Hepatocyte (in vitro differentiated cells): ENCODE measurements around the gene ASB6. TPM values are rescaled to one million over a fixed set of nuclear protein-coding genes. Genes with fewer than 3 reads are reported as not detected.

Source experiments
- DNase-seq: peaks from one replicate; pipeline ENCODE4 v3.0.0-alpha.2; 2016; ENCODE audit warnings: low spot score
- H2AFZ ChIP-seq: fragments of 200-600 bp; sonication (generic); 2 replicates; pipeline ENCODE4 v1.6.0; 2016; ENCODE audit warnings: antibody characterized with exemption, mild to moderate bottlenecking
- H3K27ac ChIP-seq: fragments of 200-600 bp; sonication (generic); 2 replicates; pipeline ENCODE4 v1.5.1; 2016; ENCODE audit warnings: mild to moderate bottlenecking
- H3K27me3 ChIP-seq: fragments of 200-600 bp; sonication (generic); 2 replicates; pipeline ENCODE4 v1.6.1; 2016
- H3K36me3 ChIP-seq: fragments of 200-600 bp; sonication (generic); replicated peaks from 2 replicates; pipeline ENCODE4 v1.5.1; 2016; ENCODE audit warnings: low read depth; ENCODE audit not compliant: insufficient read depth
- H3K4me1 ChIP-seq: fragments of 200-600 bp; sonication (generic); 2 replicates; pipeline ENCODE4 v1.5.1; 2016; ENCODE audit warnings: mild to moderate bottlenecking, moderate library complexity; ENCODE audit not compliant: insufficient read depth
- H3K4me2 ChIP-seq: fragments of 200-600 bp; sonication (generic); 2 replicates; pipeline ENCODE4 v1.6.0; 2016
- H3K4me3 ChIP-seq: fragments of 200-600 bp; sonication (generic); 2 replicates; pipeline ENCODE4 v1.5.1; 2016; ENCODE audit warnings: mild to moderate bottlenecking
- H3K79me2 ChIP-seq: fragments of 200-600 bp; sonication (generic); 2 replicates; pipeline ENCODE4 v1.6.0; 2017; ENCODE audit warnings: mild to moderate bottlenecking
- H3K9me2 ChIP-seq: fragments of 200-600 bp; sonication (generic); replicated peaks from 2 replicates; pipeline ENCODE4 v1.6.0; 2017; ENCODE audit warnings: mild to moderate bottlenecking; ENCODE audit not compliant: insufficient read depth
- H3K9me3 ChIP-seq: fragments of 200-600 bp; sonication (generic); 2 replicates; pipeline ENCODE4 v1.5.1; 2016; ENCODE audit warnings: low read depth, mild to moderate bottlenecking
- H4K20me1 ChIP-seq: fragments of 200-600 bp; sonication (generic); 2 replicates; pipeline ENCODE4 v1.6.0; 2016; ENCODE audit warnings: mild to moderate bottlenecking; ENCODE audit not compliant: insufficient read depth, poor library complexity, severe bottlenecking
- CTCF ChIP-seq: fragments of 200-600 bp; sonication (generic); IDR thresholded peaks from 2 replicates; pipeline ENCODE4 v1.5.1; 2016; ENCODE audit warnings: antibody characterized with exemption, mild to moderate bottlenecking; ENCODE audit not compliant: poor library complexity
- EZH2 ChIP-seq: fragments of 200-600 bp; sonication (generic); IDR thresholded peaks from 2 replicates; pipeline ENCODE4 v1.6.1; 2016; ENCODE audit warnings: antibody characterized with exemption, mild to moderate bottlenecking, borderline replicate concordance
- EZH2phosphoT487 ChIP-seq: fragments of 200-600 bp; sonication (generic); IDR thresholded peaks from one replicate; pipeline ENCODE4 v1.6.1; 2018; ENCODE audit warnings: antibody characterized with exemption, mild to moderate bottlenecking, low read depth, moderate library complexity; ENCODE audit not compliant: unreplicated experiment, severe bottlenecking
- WGBS: methylation state at CpG from one replicate; pipeline ENCODE4 v1.1.6; 2016; ENCODE audit warnings: low lambda C conversion rate; ENCODE audit errors: missing lambda C conversion rate; 5-methylcytosine and 5-hydroxymethylcytosine counted together
- polyA plus RNA-seq: library from polyadenylated mRNA; unstranded; fragments of >200 nt; fragmentation: Nextera tagmentation; extraction: Ambion mirVana; gene quantifications from 2 replicates; pipeline ENCODE4 v1.2.1, GENCODE V29; 2016
- total RNA-seq: library from RNA; depleted of rRNA; stranded (reverse); fragments of >200 nt; gene quantifications from 2 replicates; pipeline ENCODE4 v1.2.3, GENCODE V29; 2014

ASB6 gene
- total and polyA plus RNA-seq, 2 experiments from 2014 or later, result 14.2 to 15.5 TPM

GRCh38 chr9:129676975-129677374 lies 35.0 kb upstream of the ASB6 start:
- no peak for DNase-seq
- no peak overlapping the region for H2AFZ ChIP-seq
- H3K4me3 ChIP-seq, result no peak overlapping the region
- H3K9me2 ChIP-seq, result no peaks in the 10 kb centered on the region
- peaks cover 24% of the 10 kb centered on the region for H3K4me1 ChIP-seq
- H3K9me3 ChIP-seq, result no peaks in the 10 kb centered on the region
- peaks cover 5% of the 10 kb centered on the region for H3K79me2 ChIP-seq
- no peak for TF ChIP-seq EZH2
- TF ChIP-seq EZH2phosphoT487, result no peak
- no peak for TF ChIP-seq CTCF
- H3K27ac ChIP-seq, result peak overlapping the region; percentile 82
- H3K36me3 ChIP-seq, result no peaks in the 10 kb centered on the region
- peak overlapping the region; percentile 0 for H3K4me2 ChIP-seq
- WGBS, result 76% methylated on average over 12 of the region's 12 CpGs
- no peaks in the 10 kb centered on the region for H3K27me3 ChIP-seq
- no peaks in the 10 kb centered on the region for H4K20me1 ChIP-seq

GRCh38 chr9:129676287-129676686 lies 34.3 kb upstream of the ASB6 start:
- Histone ChIP-seq H3K4me2 (peak overlapping the region; percentile 44), H3K27me3 (no peaks in the 10 kb centered on the region), H3K9me3 (no peaks in the 10 kb centered on the region), H4K20me1 (no peaks in the 10 kb centered on the region), H2AFZ (no peak overlapping the region), H3K9me2 (no peaks in the 10 kb centered on the region), H3K4me3 (no peak overlapping the region), H3K79me2 (peaks cover 5% of the 10 kb centered on the region), H3K4me1 (peaks cover 24% of the 10 kb centered on the region), H3K36me3 (no peaks in the 10 kb centered on the region), H3K27ac (peak overlapping the region; percentile 82)
- 85% methylated on average over 4 of the region's 4 CpGs for WGBS
- TF ChIP-seq EZH2 (no peak), EZH2phosphoT487 (no peak), CTCF (no peak)
- no peak for DNase-seq

GRCh38 chr9:129675620-129676019 lies 33.7 kb upstream of the ASB6 start:
- H4K20me1 ChIP-seq, result no peaks in the 10 kb centered on the region
- no peaks in the 10 kb centered on the region for H3K27me3 ChIP-seq
- H3K79me2 ChIP-seq, result peaks cover 5% of the 10 kb centered on the region
- no peak overlapping the region for H3K4me3 ChIP-seq
- peak; percentile 48 for DNase-seq
- peaks cover 24% of the 10 kb centered on the region for H3K4me1 ChIP-seq
- no peaks in the 10 kb centered on the region for H3K9me2 ChIP-seq
- no peaks in the 10 kb centered on the region for H3K36me3 ChIP-seq
- H3K9me3 ChIP-seq, result no peaks in the 10 kb centered on the region
- peak overlapping the region; percentile 59 for H3K4me2 ChIP-seq
- TF ChIP-seq EZH2phosphoT487 (no peak), EZH2 (no peak), CTCF (no peak)
- WGBS, result 53% methylated on average over 27 of the region's 27 CpGs
- peak overlapping the region; percentile 82 for H3K27ac ChIP-seq
- no peak overlapping the region for H2AFZ ChIP-seq

- 83% methylated on average over 7 of the region's 7 CpGs for WGBS
- Histone ChIP-seq H4K20me1 (no peaks in the 10 kb centered on the region), H3K79me2 (peaks cover 11% of the 10 kb centered on the region), H3K4me1 (peaks cover 26% of the 10 kb centered on the region), H3K4me2 (no peak overlapping the region), H3K9me2 (no peaks in the 10 kb centered on the region), H3K9me3 (no peaks in the 10 kb centered on the region), H3K36me3 (no peaks in the 10 kb centered on the region), H3K27me3 (peaks cover 8% of the 10 kb centered on the region), H2AFZ (no peak overlapping the region), H3K4me3 (no peak overlapping the region), H3K27ac (no peak overlapping the region)
- TF ChIP-seq EZH2phosphoT487 (no peak), EZH2 (no peak), CTCF (no peak)
- DNase-seq, result no peak
Measured at GRCh38 chr9:129674229-129674628, 32.3 kb upstream of the ASB6 start.
